Measurements from ENCODE around the gene METRN.

The METRN gene

DNA sequence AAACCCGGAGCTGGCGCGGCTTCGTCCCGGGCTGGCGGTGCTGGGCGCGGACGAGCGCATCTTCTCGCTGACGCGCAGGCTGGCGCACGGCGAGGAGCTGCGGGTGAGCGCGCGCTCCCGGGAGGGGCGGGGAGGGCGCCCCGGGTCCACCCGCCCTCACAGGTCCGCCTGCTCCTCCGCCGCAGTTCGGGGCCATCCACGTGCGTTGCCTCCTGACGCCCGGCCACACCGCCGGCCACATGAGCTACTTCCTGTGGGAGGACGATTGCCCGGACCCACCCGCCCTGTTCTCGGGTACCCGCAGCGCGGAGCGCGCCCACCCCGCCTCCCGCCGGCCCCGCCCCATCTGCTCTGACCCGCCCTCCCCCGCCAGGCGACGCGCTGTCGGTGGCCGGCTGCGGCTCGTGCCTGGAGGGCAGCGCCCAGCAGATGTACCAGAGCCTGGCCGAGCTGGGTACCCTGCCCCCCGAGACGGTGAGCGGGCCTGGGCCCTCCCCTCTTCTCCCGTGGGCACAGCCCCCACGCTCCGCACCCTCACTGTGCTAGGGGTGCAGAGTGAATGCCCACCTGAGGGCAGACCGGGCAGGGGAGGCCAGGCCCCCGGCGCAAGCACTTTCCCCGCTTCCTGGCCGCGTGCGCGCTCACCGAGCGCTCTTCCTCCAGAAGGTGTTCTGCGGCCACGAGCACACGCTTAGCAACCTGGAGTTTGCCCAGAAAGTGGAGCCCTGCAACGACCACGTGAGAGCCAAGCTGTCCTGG, 13.4 kb downstream of the METRN start:
- H3K4me3 Mint-ChIP-seq = peak overlapping the region; percentile 72
- no peak overlapping the region for H3K27ac Mint-ChIP-seq
- H3K9me3 Mint-ChIP-seq = no peaks in the 10 kb centered on the region
- peak; percentile 63 for ATAC-seq
- peaks cover 23% of the 10 kb centered on the region for H3K4me1 Mint-ChIP-seq
- no peaks in the 10 kb centered on the region for H3K27me3 Mint-ChIP-seq
- H3K36me3 Mint-ChIP-seq = peaks cover 6% of the 10 kb centered on the region

DNA sequence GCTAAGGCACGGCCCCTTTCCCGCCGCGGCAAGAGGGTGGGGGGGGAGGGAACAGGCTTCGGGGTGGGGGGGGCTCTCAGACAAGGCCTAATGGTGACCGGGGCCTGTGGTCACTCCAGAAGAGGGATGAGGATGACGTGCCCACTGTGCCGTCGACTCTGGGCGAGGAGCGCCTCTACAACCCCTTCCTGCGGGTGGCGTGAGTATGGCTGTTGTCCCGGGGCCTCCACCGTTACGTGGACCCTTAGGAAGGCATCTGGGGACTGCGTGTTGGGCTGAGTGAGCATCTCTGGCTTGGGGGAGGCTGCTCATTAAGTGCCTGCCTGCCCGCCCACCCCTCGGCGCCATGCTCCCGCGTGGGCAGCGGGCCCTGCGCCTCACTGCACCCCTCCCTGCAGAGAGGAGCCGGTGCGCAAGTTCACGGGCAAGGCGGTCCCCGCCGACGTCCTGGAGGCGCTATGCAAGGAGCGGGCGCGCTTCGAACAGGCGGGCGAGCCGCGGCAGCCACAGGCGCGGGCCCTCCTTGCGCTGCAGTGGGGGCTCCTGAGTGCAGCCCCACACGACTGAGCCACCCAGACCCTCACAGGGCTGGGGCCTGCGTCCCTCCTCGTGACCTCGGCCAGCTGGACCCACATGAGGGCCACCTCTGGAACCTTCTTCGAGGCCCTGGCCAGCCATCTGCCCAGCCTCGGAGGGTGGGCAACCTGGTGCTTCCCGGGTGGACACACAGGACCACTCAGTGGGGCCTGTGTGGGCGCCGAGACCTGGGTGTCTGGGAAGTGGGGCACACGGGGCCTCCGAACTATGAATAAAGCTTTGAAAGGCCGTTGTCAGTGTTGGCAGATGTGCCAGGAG, 14.2 kb downstream of the METRN start:
- Mint-ChIP-seq H3K27ac (no peak overlapping the region), H3K9me3 (no peaks in the 10 kb centered on the region), H3K27me3 (no peaks in the 10 kb centered on the region), H3K4me3 (peak overlapping the region; percentile 72), H3K36me3 (peaks cover 6% of the 10 kb centered on the region), H3K4me1 (peaks cover 18% of the 10 kb centered on the region)
- ATAC-seq = no peak

DNA sequence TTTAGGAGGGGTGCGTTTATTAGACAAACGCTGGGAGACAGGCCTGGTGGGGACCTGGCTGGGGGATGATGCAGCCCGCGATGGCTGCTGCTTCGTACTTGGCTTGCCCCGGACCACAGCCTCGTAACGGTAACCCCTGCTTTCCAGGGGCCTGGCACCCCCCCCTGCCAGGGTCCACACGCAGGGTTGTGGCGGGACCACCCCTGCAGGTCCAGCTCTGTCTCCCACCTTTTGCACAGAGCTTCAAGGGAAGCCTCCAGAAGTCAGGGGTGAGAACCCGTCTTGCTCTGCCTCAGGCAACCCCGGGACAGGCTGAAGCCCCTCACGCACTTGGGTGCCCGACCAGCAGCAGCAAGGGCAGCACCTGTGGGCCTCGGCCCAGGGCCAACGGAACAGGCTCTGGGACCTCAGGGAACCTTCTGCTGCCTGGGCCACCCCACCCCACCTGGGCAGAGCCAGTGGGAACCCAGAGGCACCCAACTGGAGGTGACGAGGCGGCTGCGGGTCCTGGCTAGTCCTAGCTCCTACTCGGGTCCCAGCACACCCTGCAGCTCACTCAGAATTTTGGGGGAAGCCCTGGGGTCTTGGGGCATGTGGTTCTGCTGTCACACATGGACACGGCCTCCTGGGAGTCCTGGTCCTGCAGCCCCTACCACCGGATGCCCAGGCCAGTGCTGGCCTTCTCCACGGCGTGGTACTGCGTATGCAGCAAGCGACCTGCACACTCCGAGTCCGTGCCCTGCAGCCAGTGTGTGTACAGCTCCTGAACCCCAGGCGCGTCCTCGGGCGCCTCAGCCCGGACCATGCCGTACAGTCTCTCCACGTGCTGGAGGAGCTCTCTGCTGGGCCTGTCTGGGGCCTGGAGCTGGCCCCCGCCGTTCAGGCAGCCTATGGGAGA, 15.1 kb downstream of the METRN start:
- H3K4me3 Mint-ChIP-seq = no peak overlapping the region
- H3K9me3 Mint-ChIP-seq = no peaks in the 10 kb centered on the region
- no peaks in the 10 kb centered on the region for H3K27me3 Mint-ChIP-seq
- H3K4me1 Mint-ChIP-seq = peaks cover 18% of the 10 kb centered on the region
- H3K36me3 Mint-ChIP-seq = peaks cover 12% of the 10 kb centered on the region
- no peak for ATAC-seq
- no peak overlapping the region for H3K27ac Mint-ChIP-seq

DNA sequence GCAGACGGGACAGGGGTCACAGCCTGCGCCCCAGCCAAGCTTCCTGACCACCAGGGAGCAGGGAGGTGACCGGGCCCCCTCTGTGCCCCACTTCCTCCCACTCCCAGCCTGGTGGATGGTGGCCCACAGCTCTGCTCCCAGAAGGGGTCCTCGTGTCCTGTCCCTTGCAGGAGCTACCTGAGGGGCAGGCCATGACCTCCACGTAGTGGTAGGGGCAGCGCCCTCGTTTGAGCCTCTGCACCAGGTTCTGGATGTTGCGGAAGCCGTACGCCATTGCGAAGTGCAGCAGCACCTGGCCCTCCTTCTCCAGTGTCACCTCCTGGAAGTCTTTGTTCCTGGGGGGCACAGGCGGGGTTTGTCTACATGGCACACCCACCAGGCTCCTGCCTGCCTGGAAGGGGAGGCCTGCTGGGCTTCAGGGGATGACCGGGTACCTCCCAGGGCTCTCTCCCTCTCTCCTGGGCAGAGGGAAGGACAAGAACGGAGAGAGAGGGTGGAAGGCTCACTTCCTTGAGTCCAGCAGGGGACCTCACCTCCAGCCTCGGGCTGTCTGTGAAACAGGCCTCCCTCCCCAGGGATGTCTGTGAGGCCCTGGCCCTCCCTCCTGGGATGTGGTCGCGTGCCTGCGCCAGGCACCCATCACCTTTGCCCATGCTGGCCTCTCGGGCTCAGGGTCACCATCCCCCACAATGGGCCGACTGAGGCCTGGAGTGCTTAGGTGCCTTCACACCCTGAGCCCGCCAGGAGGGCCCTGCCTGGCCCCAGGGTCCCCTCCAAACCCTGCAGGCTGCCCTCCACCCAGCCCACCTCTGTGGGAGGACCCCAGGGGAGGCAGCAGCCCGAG, 16.0 kb downstream of the METRN start:
- H3K27ac Mint-ChIP-seq = no peak overlapping the region
- no peak for ATAC-seq
- H3K36me3 Mint-ChIP-seq = peaks cover 18% of the 10 kb centered on the region
- H3K4me3 Mint-ChIP-seq = no peak overlapping the region
- no peaks in the 10 kb centered on the region for H3K9me3 Mint-ChIP-seq
- H3K4me1 Mint-ChIP-seq = peaks cover 18% of the 10 kb centered on the region
- no peaks in the 10 kb centered on the region for H3K27me3 Mint-ChIP-seq

DNA sequence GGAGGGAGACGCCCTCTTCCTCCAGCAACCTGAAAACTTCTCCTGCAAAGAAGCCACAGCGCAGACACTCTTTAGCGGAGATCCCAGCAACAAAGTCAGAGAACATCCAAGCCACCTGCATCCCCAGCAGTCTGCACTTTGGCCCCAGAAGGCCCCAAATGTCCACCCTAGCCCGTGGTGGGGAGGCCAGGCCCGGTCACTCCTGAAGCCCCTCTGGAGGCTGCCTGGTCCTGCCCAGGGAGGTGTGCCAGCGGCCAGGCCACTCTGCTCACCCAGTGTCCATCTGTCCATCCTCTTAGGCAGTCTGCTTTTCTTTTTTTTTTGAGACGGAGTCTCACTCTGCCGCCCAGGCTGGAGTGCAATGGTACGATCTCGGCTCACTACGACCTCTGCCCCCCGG, 17.4 kb downstream of the METRN start:
- Mint-ChIP-seq H3K36me3 (peaks cover 25% of the 10 kb centered on the region), H3K27me3 (no peaks in the 10 kb centered on the region), H3K4me3 (no peak overlapping the region), H3K9me3 (no peaks in the 10 kb centered on the region), H3K27ac (no peak overlapping the region), H3K4me1 (peaks cover 20% of the 10 kb centered on the region)
- ATAC-seq = no peak

DNA sequence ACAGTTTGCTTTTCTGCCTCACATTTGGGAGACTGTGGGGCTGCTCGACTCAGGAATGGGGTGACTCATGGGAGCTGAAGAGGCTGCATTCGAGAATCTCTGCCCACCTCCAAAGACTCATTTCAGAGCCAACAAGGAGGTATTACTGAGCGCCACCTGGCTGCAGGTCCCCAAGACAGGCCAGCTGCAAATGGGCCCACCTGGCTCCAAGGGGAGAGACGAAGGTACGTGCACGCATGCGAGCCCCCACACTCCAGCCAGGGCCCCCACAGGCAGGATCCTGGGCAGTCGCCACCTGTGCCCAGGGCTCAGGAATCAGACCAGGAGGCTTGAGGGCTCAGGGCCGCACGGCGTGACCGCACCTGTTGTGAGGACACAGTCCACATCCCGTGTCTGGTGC, 18.0 kb downstream of the METRN start:
- Mint-ChIP-seq H3K4me1 (peaks cover 26% of the 10 kb centered on the region), H3K4me3 (no peak overlapping the region), H3K27me3 (no peaks in the 10 kb centered on the region), H3K36me3 (peaks cover 25% of the 10 kb centered on the region), H3K9me3 (no peaks in the 10 kb centered on the region), H3K27ac (no peak overlapping the region)
- ATAC-seq = no peak

DNA sequence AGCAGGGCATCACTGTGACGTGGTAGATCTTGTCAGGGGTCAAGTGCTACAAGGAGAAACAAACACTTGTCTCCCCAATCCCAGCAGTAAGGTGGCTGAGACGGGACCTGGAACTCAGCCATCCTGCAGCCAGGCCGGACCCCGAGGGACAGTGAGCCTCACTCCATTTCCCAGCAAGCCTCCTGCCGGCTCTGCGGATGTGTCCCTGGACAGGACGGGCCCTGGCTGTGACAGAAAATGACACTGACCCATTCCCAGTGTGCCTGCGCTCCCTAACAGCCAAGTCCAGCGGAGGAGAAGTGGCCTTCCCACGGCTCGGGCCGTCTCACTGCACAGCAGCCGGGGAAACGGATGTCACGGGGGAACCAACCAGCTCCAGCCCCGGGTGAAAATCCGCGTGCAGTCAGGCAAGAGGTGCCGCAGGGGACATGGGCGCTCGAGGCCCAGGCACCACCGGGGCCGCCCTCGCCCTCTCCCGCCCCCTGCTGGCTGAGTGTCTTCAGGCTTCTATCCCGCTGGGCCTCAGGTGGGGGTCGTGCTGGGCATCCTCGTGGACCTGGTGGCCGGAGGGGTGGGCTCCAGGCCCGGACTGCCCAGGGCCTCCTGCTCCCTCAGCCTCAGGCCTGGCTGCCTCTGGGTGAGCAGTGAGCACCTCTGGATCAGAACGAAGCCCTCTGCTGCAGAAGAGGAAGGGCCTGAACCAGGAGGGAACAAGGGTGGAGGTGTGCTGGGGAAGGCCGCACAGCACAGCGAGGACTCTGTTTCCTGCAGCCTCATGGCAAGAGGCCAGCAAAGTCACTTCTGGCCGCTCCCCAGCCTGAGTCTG, 18.7 kb downstream of the METRN start:
- no peak overlapping the region for H3K27ac Mint-ChIP-seq
- H3K36me3 Mint-ChIP-seq = peaks cover 25% of the 10 kb centered on the region
- ATAC-seq = no peak
- peaks cover 30% of the 10 kb centered on the region for H3K4me1 Mint-ChIP-seq
- no peaks in the 10 kb centered on the region for H3K9me3 Mint-ChIP-seq
- H3K4me3 Mint-ChIP-seq = no peak overlapping the region
- H3K27me3 Mint-ChIP-seq = no peaks in the 10 kb centered on the region

DNA sequence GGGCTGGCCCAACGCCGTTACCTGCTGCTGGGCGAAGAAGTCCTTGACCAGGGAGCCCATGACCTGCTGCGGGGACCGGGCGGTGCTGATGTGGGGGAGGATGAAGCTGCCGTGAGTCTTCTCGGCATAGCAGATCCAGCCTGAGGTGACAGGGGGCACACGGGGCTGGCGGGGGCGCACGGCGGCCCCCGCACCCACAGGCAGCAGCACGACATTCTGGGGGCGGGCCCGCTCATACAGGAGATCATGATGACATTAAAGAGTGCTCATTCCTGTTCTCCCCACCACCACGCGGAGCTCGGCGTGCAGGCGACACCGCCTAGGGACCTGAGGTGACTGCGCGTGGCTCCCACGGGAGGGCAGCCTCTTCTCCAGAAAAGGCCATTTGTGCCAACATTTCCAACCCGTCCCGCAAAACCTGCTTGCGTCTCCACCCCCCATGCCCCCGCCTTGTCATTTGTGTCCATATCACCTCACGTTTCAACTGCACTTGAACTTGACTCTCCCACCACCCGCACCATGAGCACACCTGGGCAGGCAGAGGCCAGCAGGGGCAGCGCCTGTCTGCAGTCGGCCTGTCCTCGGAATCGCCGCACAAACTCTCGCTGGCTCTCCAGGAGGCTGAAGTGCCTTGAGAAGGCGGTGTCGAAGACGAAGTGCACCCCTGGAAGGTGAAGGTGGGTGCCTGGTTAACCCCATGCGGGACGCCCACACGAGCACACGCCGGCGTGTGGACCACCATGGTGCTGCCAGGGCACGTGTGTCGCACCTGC, 19.5 kb downstream of the METRN start:
- Mint-ChIP-seq H3K27ac (no peak overlapping the region), H3K4me3 (no peak overlapping the region), H3K4me1 (peaks cover 37% of the 10 kb centered on the region), H3K9me3 (no peaks in the 10 kb centered on the region), H3K36me3 (peaks cover 25% of the 10 kb centered on the region), H3K27me3 (no peaks in the 10 kb centered on the region)
- no peak for ATAC-seq

DNA sequence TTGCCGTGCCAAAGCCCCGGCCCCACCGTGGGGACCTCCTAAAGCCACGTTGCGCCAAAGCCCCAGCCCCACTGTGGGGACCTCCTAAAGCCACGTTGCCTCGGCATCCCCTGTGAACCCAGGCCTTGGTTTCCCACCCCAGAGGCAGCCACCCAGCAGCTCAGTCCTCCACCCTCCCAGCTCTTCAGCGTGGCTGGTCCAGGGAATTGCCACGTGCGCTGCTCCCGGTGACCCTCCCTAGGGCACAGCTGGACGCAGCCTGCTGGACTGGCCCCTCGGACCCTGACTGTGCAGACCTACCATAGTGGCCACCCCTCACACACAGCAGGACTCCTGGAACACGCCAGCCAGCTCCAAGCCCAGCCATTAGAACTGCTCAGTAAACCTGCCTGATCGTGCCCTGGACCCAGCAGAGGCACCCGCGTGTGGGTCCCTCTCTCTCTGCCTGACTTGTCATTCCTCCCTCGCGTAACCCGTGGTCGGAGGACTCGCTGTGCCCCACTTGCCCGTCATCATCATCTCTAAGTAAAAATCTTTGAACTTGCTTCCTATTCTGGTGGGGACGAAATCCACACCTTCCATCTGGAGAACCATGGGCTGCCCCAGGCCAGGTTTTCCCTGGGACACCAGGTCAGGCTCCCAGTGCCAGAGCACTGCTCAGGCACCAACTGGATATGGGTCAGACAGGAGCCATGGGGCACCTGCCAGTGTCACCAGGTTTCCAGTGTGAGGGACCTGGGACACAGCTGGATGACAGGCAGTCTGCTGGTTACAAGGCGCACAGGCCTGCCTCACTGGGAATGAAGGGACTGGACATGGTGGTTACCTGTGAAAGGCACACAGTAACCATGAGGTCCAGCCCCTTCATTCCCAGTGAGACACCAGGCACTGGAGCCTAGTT, 20.3 kb downstream of the METRN start:
- Mint-ChIP-seq H3K4me3 (no peak overlapping the region), H3K4me1 (peaks cover 45% of the 10 kb centered on the region), H3K27ac (peak overlapping the region; percentile 80), H3K27me3 (no peaks in the 10 kb centered on the region), H3K9me3 (no peaks in the 10 kb centered on the region), H3K36me3 (peaks cover 25% of the 10 kb centered on the region)
- no peak for ATAC-seq

DNA sequence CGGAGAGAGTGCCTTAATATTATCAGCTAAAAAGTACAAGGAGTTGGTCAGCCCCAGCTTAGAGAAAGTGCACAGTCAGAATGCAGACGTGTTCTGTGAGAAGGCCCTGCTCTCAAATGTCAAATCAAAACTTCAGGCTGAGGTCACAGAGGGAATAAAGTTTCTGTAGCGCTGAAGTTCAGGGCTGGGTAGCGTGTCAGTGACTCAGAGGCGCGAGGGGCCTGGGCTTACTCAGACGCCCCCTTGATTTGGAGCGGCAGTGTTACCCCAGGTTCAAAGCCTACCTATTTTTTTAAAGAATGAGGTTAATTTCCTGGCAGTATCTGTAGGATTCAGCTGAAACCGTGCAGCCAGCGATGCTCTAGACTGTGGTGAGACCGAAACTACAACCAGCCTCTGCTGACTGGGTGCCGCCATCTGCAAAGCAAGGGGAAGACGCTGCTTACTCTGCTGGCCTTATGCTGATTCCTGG, 21.1 kb downstream of the METRN start:
- Mint-ChIP-seq H3K4me3 (peak overlapping the region; percentile 62), H3K27me3 (no peaks in the 10 kb centered on the region), H3K27ac (peak overlapping the region; percentile 80), H3K4me1 (peaks cover 46% of the 10 kb centered on the region), H3K9me3 (no peaks in the 10 kb centered on the region), H3K36me3 (peaks cover 25% of the 10 kb centered on the region)
- ATAC-seq = peak; percentile 59

DNA sequence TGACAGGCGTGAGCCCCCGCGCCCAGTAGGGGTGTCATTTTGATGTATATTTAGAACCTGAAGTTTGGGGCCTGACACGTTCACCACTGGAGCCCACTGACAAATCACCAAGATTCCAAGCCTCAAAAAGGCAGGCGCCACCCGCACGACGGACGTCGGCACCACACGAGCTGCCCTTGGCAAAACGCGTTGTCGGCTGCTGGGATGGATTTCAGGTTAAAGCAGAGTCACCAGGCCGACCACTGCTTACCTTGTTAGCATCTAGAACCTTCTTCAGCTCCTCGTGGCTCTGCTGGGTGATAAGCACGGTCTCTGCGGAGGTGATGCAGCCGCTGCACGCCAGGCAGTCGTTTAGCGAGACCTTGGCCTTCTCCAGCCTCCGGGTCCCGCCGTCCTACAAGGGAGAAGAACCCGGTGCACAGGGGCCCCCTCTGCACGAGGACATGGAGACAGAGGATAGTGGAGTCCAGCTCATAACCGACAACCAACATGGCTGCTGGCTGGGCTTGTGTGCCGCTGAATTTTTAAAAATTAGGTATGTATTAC, 22.1 kb downstream of the METRN start:
- no peak for ATAC-seq
- H3K4me1 Mint-ChIP-seq = peaks cover 46% of the 10 kb centered on the region
- no peaks in the 10 kb centered on the region for H3K27me3 Mint-ChIP-seq
- peak overlapping the region; percentile 88 for H3K27ac Mint-ChIP-seq
- H3K36me3 Mint-ChIP-seq = peaks cover 25% of the 10 kb centered on the region
- H3K9me3 Mint-ChIP-seq = no peaks in the 10 kb centered on the region
- H3K4me3 Mint-ChIP-seq = no peak overlapping the region
